Ammon's horn (tissue), 1 donor: Measurements from ENCODE around the gene PDE4B.

ENCODE experiments used
- DNase-seq: peaks from one replicate; pipeline ENCODE4 v3.0.0-alpha.2; 2016; ENCODE audit warnings: low spot score

PDE4B gene

DNA sequence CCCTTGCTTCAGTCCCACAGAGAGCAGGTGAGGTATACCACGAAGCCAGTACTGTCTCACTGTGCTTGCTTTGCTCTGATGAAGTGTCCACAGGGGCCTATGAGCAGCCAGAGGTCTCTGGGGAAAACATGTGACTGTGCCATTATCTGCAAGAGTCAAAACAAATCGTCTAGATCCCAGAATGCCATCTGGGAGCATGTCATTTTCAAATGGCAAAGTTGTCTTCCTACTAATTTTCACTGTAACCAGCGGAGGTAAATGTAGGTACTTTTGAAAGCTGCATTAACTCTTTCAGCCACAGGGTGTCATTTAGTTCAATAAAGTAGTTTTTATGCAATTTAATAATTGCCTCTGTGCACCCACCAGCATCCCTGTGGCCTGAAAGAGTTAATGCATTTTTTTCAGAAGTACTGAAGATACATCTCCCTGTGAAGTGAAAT lies 567.6 kb downstream of the PDE4B start:
- DNase-seq: no peak

GRCh38 chr1:66364578-66365391 lies 572.1 kb downstream of the PDE4B start:
- DNase-seq: no peak

GRCh38 chr1:66365635-66366034 lies 572.9 kb downstream of the PDE4B start:
- no peak for DNase-seq

- DNase-seq: no peak
These were observed 573.9 kb downstream of the PDE4B start for GRCh38 chr1:66366634-66367033.

GRCh38 chr1:66367369-66367768 lies 574.7 kb downstream of the PDE4B start:
- no peak for DNase-seq

- no peak for DNase-seq
These were observed 575.6 kb downstream of the PDE4B start for GRCh38 chr1:66368261-66368660.

DNA sequence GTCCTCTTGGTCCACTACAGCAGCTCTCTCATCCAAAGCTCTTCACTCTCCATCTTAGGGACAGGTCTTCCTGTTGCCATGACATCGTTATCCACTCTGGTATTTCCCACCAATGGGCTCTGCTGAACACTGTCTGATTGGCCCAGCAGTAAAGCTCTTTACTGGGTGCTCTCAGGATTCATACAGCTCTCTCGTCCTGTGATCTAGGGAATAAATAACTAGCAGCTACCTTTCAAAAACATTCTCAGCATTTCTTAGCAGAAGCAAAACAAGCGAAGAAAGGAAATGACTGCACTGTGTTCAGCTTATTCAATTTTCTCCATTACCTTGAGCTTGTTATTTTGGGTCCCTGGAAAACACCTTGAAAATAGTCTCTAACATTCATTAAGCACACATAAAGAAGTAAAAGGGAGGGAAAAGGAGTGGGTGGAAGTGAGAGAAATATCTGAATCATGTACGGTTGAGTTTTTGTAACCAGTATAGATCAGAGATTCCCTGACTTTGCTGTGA lies 577.8 kb downstream of the PDE4B start:
- no peak for DNase-seq

DNA sequence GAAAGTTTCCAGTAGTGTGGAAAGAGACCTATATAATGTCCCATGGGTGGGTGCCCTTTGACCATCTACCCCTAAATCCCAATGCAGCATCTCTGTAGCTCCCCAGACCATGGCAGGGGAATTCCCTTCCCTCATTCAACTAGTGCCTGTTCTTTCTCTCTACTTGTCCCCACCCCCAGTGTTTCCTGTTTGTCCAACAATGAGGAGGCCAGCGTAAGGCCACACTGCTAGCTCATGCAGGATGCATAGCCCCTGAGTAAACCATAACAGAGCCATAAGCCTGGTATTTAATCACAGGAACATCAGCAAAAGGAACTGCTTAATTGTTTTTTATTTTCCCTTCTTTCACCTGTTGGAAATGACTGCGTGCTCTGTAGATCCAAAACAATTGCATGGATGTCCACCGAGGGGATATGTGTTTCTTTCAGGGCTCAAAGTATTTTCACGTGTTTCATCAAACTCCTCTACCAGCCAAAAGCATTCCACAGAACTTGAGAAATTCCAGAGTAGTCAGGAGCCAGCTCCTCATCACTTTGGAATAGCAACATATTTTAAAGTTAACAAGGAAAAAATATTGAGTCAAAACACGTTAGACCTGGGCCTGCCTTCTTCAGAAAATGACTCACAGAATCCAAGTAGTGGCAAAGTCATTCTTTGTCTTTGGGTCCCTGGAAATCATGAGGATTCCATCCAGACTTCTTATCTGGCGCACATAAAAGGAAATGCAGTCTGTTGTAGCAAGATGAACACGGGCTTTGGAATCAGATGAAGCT lies 578.7 kb downstream of the PDE4B start:
- peak; percentile 40 for DNase-seq

DNA sequence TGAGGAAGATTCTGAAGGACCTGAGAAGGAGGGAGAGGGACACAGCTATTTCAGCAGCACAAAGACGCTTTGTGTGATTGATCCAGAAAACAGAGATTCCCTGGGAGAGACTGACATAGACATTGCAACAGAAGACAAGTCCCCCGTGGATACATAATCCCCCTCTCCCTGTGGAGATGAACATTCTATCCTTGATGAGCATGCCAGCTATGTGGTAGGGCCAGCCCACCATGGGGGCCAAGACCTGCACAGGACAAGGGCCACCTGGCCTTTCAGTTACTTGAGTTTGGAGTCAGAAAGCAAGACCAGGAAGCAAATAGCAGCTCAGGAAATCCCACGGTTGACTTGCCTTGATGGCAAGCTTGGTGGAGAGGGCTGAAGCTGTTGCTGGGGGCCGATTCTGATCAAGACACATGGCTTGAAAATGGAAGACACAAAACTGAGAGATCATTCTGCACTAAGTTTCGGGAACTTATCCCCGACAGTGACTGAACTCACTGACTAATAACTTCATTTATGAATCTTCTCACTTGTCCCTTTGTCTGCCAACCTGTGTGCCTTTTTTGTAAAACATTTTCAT lies 579.9 kb downstream of the PDE4B start:
- no peak for DNase-seq

GRCh38 chr1:66373157-66373591 lies 580.5 kb downstream of the PDE4B start:
- DNase-seq: no peak

DNA sequence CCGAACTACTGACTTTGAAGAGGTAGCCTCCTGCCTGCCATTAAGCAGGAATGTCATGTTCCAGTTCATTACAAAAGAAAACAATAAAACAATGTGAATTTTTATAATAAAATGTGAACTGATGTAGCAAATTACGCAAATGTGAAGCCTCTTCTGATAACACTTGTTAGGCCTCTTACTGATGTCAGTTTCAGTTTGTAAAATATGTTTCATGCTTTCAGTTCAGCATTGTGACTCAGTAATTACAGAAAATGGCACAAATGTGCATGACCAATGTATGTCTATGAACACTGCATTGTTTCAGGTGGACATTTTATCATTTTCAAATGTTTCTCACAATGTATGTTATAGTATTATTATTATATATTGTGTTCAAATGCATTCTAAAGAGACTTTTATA lies 581.5 kb downstream of the PDE4B start:
- DNase-seq: no peak

GRCh38 chr1:66374561-66375111 lies 581.9 kb downstream of the PDE4B start:
- peak; percentile 53 for DNase-seq

- no peak for DNase-seq
These were observed 582.4 kb downstream of the PDE4B start for GRCh38 chr1:66375125-66375524.

DNA sequence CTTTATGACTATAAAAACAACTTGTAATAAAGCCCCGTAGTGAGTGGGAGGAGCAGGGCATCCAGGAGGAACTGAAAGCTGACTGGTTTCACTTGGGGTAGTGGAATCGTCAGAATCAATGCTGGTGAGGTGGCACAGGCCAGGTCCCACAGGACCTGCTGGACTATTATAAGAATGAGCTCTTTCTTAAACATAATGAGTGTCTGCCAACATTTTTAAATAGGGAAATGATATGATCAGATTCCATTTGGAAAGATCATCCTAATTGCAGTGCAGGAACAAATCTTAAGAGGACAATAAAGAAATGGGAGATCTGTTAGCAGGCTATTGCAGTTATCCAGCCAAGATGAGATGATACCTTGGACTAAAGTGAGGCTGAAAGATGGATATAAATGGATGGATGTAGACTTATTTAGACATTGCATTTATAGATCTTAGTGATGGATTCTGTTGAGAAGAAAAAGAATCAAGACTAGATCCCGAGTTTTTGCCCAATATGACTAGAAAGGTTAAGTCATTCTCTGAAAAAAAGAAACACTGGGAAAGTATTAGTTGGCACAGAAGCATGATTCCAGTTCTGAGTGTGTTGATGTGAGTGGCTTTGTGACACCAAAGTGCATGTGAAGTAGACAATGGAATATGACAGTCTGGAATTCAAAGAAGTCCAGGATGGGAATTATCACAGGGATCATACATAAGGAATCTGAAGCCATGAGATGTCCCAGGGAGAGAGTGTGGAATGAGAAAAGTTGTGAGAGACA lies 587.9 kb downstream of the PDE4B start:
- DNase-seq: peak; percentile 44

DNA sequence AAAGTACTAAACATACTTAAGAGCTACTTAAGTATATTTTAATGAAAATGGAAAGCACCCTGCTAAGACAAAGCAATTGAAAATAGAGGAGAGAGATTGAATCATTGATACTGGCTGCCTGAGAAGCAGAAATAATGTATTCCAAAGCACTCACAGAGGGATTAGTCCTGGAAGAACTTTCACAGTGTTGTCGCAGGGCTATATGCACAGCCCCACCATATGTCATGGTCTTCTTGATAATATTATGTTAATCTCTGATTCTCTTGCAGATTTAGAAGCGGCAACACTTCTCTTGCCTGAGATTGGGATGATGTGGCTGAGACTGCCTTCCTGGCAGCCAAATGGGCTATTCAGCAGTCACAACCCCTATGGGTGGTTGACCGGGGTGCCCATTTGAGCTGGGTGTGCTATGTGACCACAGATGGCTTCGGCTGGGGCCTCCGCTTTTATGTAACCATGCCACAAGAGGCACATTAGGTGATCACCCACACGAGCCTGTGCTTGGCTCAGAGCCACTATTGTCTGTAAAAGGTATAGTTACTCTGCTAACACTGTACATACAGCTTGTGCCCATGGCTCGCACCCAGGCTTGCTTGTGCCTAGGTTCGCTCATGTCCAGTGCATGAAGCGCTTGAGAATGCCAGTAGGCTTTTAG lies 589.1 kb downstream of the PDE4B start:
- no peak for DNase-seq

DNA sequence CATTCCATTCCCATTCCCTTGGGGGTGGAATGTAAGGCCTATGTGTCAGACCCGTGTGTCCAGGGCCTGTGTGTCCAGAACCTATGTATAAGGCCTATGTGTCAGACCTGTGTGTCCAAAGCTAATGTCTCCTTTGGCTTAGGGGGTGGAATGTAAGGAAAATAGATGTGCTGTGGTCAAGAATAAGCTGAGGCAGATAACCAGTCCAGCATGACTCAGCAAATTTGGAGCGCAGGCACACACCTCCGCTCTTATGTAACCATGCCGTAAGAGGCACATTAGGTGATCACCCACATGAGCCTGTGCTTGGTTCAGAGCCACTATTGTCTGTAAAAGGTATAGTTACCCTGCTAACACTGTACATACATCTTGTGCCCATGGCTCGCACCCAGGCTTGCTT lies 590.5 kb downstream of the PDE4B start:
- DNase-seq: no peak

- no peak for DNase-seq
These were observed 590.9 kb downstream of the PDE4B start for GRCh38 chr1:66383611-66384010.

- no peak for DNase-seq
These were observed 591.7 kb downstream of the PDE4B start for GRCh38 chr1:66384258-66384921.

- no peak for DNase-seq
These were observed 594.0 kb downstream of the PDE4B start for GRCh38 chr1:66386712-66387111.

DNA sequence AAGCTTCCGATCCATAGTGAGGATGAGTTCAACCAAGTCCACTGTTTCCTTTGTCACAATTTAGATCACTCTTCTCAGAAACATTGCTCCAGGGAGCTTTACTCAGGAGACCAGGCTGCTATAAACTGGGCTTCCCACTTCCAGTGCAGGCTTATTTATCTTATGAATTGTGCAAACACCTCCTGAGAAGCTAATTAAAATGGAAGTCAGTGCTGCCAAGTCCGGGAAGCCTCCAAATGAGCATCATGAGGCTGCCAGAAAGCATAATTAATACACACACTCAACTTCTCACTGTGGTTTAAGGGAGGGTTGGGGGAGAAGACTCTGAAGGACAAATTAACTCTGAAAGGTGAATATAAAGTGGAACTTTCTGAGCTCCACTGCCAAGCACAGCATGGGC lies 596.2 kb downstream of the PDE4B start:
- DNase-seq: peak; percentile 61
